HG02884 (cell line): ENCODE results near the gene ATG10.
"Not testable (repeated sequence)": the region's sequence is repeated elsewhere in the genome, so short reads cannot be mapped to it uniquely, and the experiment has no call there.

Source experiments
- ATAC-seq: cut with Tn5 transposase; IDR thresholded peaks from one replicate; pipeline ENCODE4 v1.9.1; 2021; ENCODE audit warnings: mild to moderate bottlenecking, moderate library complexity; ENCODE audit not compliant: unreplicated experiment

The ATG10 gene

GRCh38 chr5:82272571-82273356 lies 300.9 kb downstream of the ATG10 start:
- not testable (repeated sequence) for ATAC-seq

GRCh38 chr5:82273426-82273825 lies 301.6 kb downstream of the ATG10 start:
- not testable (repeated sequence) for ATAC-seq

DNA sequence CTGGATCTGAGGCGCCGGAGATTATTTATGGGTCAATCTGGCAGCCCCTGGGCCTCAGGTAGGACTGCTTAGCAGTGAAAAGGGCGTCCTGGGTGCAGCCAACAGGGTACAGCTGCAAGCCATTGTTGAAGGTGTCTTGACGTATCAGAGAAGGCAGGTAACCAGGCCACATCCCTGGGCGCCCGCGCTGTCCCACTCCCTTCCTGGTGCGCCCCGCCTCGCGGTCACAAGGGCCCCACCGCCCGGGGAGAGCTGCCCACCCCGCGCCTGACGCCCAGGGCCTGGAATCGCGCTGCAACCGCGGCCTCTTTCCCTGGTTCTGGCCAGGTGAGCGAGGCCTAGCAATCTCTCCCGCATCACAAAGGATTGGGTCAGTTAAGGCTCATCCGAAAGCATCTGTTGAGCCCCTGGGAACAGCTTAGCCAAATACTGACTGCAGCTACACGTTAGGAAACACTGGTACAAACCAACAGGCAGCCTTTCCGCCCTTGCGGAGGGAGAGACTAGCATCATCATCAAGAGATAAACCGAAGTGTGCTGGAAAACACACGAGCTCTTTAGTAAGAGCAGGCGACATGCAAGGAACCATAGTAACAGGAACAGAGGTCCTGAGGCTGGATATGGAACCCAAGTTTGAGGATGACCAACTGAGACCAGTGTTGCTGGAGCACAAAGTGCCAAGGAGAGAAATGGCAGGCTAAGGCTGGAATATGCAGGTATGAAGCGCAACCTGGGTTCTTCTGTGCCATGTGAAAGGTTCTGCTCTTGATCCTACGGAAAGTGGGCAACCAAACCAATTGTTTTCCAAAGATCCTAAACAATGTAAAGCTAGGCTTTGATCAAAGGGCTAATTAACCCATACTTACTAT lies 302.8 kb downstream of the ATG10 start:
- ATAC-seq: no peak

DNA sequence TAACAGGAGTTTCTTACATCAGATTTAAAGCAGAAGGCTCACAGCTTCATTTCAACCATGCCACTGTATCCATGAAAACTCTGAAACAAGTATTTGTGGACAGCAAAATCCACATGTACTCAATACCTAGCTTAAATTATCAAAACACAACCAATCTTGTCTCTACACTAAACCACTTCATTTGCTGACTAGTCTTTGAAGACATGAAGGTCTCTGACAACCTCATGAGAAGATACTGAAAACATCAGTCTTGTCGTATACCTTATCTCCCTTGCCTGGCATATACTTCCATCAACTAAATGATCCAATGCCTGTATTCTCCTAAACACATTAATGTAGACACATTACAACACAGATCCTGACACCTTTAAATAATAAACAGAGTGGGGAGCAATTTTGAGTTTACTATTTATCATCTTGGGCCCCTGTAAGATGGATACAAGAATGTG lies 303.4 kb downstream of the ATG10 start:
- ATAC-seq: no peak

GRCh38 chr5:82276800-82277612 lies 305.2 kb downstream of the ATG10 start:
- no peak for ATAC-seq

DNA sequence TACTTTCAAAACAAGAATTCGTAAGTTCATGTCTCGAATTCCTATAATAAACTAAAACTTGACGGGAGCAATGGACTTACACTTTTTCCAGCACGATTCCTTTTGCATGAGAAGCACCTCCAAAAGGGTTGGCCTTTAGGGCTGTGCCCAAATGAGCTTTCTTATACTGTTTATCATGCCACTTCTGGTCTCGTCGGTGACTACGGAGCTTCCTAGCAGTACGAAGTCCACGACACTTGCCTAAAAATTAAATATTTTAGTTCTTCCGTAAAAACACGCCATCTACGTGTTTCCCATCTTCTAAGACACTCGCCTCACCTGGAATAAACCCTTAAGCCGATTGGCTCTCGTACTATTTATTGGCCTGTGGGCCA lies 305.8 kb downstream of the ATG10 start:
- ATAC-seq: no peak

DNA sequence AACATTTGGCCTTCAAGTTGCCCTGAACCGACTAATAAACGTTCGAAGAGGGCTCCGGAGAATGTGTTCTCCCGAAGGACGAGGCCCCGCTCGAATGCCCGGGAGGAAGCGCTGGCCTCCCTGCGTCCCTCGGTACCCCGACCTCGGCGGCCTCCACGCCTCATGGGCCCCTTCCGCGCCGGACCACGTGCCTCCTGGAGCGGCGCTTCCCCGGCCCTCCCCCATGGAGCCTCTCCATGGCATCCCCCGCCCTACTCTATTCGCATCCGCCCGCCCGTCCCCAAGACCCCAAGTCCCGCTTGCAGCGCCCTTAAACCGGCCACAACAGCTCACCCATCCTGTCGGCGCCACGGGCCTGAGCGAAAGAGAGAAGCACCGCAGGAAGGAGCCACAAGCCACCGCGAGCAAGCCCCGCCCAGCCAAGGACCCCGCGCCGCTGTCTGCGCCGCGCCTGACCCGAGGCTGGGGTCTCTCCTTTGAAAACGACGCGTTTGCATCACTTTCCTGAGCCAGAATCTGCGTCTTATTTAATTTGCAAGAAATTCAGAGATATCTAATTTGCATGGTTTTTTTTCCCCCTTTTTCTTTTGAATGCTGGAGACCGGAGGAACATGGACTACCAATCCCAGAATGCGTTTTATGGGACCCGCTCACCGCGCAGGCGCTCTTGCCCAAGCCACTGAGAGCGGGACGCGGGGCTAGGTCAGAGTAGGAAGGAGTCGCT lies 306.3 kb downstream of the ATG10 start, which contains the start of gene RPS23:
Gene RPS23, minus strand, starts transcription at position 368 of the 724 bp plus-strand sequence. Its CDS starts 31 bp downstream, at position 337.
- ATAC-seq: peak; percentile 89

GRCh38 chr5:82278711-82279370 lies 307.0 kb downstream of the ATG10 start:
- no peak for ATAC-seq

GRCh38 chr5:82283893-82284292 lies 312.1 kb downstream of the ATG10 start:
- no peak for ATAC-seq

- no peak for ATAC-seq
Observed at GRCh38 chr5:82285206-82285605, 313.4 kb downstream of the ATG10 start.

DNA sequence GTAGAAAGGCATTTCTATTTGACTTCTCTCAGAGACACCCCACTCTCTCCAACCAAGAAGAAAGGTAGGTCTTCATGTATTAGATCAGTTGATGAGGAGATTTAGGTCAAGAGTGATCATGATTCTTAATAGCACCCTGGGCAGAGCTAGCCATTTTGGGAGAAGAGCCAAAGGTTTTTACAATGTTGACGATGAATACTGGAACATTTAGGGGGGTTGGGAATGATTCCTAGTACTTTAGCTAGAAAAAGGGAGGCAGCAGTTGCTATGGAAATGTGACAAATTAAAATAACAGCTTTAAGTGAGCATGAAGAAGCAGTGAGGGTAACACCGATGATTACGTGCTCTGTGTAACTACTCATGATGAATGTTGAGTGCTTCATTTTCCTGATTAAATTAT lies 315.8 kb downstream of the ATG10 start:
- no peak for ATAC-seq

- no peak for ATAC-seq
Observed at GRCh38 chr5:82290005-82290404, 318.2 kb downstream of the ATG10 start.

GRCh38 chr5:82290908-82291307 lies 319.1 kb downstream of the ATG10 start:
- ATAC-seq: no peak

GRCh38 chr5:82291420-82291819 lies 319.6 kb downstream of the ATG10 start:
- ATAC-seq: no peak

- ATAC-seq: no peak
Observed at GRCh38 chr5:82295144-82295543, 323.3 kb downstream of the ATG10 start.

DNA sequence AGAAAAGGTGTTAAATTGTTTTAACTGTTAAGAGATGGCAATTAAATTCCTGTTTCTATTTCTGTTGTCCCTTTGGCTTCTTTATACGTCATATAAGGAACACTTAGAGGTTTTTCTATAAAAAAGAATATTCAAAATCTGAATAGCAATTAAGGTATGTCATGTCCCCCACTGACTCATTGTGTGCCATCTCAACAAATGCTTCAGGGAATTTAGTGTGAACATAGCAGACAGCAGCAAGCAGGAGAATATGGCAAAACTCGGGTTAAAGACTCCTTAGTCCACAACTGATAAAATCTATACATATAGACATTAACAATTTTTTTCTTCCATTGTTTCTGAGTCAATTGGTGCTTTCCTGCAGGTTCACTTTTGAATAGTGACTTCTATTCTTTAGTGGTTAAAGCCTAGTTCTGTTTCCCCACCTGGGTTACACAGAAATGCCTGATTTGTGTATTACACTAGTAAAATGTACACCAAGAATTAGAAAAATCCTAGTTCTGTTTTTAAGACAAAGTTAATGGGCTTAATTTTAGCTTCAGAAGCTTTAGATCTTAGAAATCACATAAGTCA lies 324.2 kb downstream of the ATG10 start:
- ATAC-seq: no peak

DNA sequence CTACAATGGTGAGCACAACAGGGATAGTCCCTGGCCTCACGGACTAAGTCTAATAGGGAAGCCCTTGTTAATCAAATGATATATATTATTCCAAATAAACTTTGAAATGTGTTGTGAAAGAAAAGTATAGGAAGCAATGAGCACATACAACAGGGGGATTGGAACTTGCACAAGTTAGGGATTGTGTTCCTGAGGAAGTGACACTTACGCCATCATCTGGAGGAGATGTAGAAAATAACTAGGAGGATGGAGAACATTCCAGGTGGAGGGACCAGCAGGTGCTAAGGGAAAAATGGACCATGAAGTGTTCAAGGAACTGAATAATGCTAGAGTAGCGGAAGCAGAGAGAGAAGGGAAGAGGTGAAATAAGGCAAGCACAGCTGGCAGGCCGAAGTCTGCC lies 325.1 kb downstream of the ATG10 start:
- ATAC-seq: no peak

DNA sequence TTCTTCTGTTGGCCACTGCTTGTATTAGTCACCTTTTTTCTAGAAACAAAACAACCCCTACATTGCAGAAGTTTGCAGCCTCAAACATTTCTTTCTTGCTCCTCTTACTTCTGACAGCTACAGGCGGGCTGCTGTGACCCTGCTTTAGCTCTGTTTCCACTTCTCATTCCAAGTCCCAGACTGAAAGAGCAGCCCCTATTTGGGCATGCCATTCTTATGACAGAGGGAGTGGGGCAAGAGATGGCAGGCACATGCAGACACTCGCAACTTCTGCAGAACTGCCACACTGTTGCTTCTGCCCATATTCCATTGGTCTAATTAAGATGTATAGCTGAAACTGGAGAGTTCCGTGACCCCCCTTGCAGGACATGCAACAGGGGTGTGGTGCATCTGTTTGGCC lies 325.9 kb downstream of the ATG10 start:
- no peak for ATAC-seq

DNA sequence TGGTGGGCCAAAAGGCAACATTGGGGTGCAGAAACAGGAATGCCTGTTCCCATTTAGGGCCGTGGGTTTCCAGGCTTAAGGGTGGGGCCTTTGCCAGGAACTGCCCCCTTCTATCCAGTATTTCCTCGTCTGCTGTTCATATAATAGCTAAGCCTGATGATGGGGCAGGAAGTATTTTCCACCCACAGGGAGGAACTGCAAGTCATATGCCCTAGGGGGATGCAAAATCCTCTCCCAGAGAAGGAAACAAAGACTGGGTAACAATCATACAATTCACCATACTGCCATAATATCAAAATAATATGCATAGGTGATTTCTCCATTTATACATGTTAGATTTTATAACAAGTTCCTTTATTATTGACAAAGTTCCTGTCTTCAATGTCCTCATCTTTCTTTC lies 326.8 kb downstream of the ATG10 start:
- no peak for ATAC-seq

DNA sequence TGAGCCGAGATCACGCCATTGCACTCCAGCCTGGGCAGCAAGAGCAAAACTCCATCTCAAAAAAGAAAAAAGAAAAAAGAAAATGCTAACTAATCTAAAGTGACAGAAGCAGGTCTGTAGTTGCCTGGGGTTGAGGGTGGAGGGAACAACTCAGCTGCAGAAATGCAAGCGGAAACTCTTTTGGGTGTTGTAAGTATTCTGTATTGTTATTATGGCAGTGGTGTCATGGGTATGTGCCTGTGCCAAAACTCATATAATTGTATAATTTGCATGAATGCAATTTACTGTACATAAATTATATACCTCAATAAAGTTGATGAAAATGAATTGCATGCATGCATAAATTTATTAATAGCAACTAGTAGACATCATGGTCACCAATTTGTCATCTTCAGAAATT lies 329.4 kb downstream of the ATG10 start:
- no peak for ATAC-seq
